Measurements from ENCODE around the gene GPR18. TPM values are rescaled to one million over a fixed set of nuclear protein-coding genes. Genes with fewer than 3 reads are reported as not detected.

GPR18 gene
- total and polyA plus RNA-seq, 2 of the 13 experiments (the other 11 are each of a cell fraction or from before 2014, with no cell fraction given) = not detected

DNA sequence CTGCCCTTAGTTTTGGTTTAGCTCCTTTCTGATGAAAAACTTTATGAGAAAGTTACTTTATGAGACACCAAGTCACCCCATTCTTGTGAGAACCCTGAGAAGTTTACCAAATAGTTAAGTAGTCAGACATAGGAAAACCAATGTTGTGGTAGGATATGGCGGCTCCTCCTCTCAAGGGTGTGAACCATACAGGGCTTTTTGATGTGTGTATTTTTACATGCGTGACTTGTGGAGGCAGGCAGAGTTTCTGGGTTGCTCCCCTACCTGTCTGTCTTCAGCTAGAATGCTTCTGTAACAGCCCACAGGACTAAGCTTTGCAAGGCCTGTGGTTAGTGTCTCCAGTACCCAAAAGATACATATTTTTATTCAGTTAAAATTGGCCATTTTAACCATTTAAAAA lies 39.2 kb downstream of the GPR18 start:
- H2AFZ ChIP-seq (ENCODE audit: low read length) = no peak overlapping the region
- peaks cover 3% of the 10 kb centered on the region for H4K20me1 ChIP-seq (ENCODE audit: insufficient read depth, low read length)
- CTCF ChIA-PET (ENCODE audit: low intra/inter-chr PET ratio, low total read pairs) = no interaction called here
- ATAC-seq (no peak), FAIRE-seq (no peak), DNase-seq (ENCODE audit: low spot score) (no peak)
- H3K36me3 ChIP-seq (replicated peaks in 1 of 2; ENCODE audit: control insufficient read depth in 1 of 2, insufficient read depth in 2 of 2, low read length in 2 of 2) = peaks cover 0 to 11% of the 10 kb centered on the region in 2 experiments; a peak in 3 of 5 replicates
- BruUV-seq (replicated peaks) = no TSS peak
- H3K4me3 ChIP-seq (replicated peaks in 1 of 3; ENCODE audit: insufficient read depth in 1 of 3, low read depth in 2 of 3, low read length in 3 of 3) = no peak overlapping the region
- H3K4me1 ChIP-seq (ENCODE audit: insufficient read depth, low read length) = no peaks in the 10 kb centered on the region
- no peak overlapping the region for H3K4me2 ChIP-seq (ENCODE audit: low read depth, low read length)
- in situ Hi-C loops (cut with HindIII; ENCODE audit: extremely low pct_ligation_motif_present, low pct_unique_long_range_greater_than_20kb) = no loop called here
- no peak overlapping the region for H3K27ac ChIP-seq (ENCODE audit: extremely low read length, insufficient read depth, low read length)
- WGBS (ENCODE audit: low lambda C conversion rate) = 95% methylated on average over 2 of the region's 2 CpGs
- H3K9ac ChIP-seq (ENCODE audit: insufficient read depth, low read depth, low read length) = no peak overlapping the region
- no peaks in the 10 kb centered on the region for H3K9me3 ChIP-seq (ENCODE audit: low read length)
- H3K79me2 ChIP-seq (ENCODE audit: insufficient read depth, low read length) = peaks cover 87% of the 10 kb centered on the region
- POLR2A ChIA-PET = interaction anchor here (1.1 kb wide), 1 partner anchor 17 kb away, joined by 4 read pairs; no protein-coding TSS in a partner anchor
- intact Hi-C loops (cut with micrococcal nuclease; ENCODE audit: unreplicated experiment) = no loop called here
- no peak for TF ChIP-seq FLYWCH1 (CRISPR knock-in tag; IDR thresholded peaks at IDR 0.05)
- TF ChIP-seq MAZ (IDR thresholded peaks at IDR 0.05; ENCODE audit: borderline replicate concordance, low read depth, low read length) = no peak
- TF ChIP-seq MAZ (CRISPR knock-in tag; IDR thresholded peaks at IDR 0.05; ENCODE audit: low read depth) = no peak
- TF ChIP-seq SIN3A (IDR thresholded peaks at IDR 0.05; ENCODE audit: borderline replicate concordance, low read depth, low read length) = no peak
- no peak for TF ChIP-seq SRSF4 (IDR thresholded peaks at IDR 0.05; ENCODE audit: low read depth, low read length, poor library complexity, severe bottlenecking)
- H3K27me3 ChIP-seq (ENCODE audit: control insufficient read depth in 1 of 2, insufficient read depth in 2 of 2, low read length in 2 of 2) = no peaks in the 10 kb centered on the region

DNA sequence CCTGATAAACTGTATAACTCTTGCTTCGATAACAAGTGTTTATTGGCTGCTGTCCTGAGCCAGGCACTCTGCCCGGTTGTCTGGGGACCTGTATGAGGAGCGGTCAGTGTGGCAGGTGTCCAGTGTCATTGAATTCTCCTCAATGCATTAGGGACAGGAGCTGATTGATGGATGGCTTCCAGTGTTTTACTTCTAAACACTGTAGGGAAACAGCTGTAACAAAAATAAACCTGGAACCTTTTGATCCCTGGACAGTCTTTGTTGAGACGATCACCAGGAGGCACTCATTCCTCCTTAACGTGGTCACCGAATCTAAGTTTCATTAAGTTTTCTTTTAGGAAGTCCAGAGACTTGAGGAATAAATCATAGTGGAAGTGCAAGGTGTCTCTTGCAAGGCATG lies 39.6 kb downstream of the GPR18 start:
- Histone ChIP-seq H3K27me3 (ENCODE audit: control insufficient read depth in 1 of 2, insufficient read depth in 2 of 2, low read length in 2 of 2) (no peaks in the 10 kb centered on the region), H3K9me3 (ENCODE audit: low read length) (no peaks in the 10 kb centered on the region), H2AFZ (ENCODE audit: low read length) (no peak overlapping the region), H3K4me3 (replicated peaks in 1 of 3; ENCODE audit: insufficient read depth in 1 of 3, low read depth in 2 of 3, low read length in 3 of 3) (no peak overlapping the region), H3K79me2 (ENCODE audit: insufficient read depth, low read length) (peaks cover 83% of the 10 kb centered on the region), H3K4me1 (ENCODE audit: insufficient read depth, low read length) (no peaks in the 10 kb centered on the region), H3K27ac (ENCODE audit: extremely low read length, insufficient read depth, low read length) (no peak overlapping the region), H3K4me2 (ENCODE audit: low read depth, low read length) (no peak overlapping the region), H4K20me1 (ENCODE audit: insufficient read depth, low read length) (peaks cover 3% of the 10 kb centered on the region), H3K36me3 (replicated peaks in 1 of 2; ENCODE audit: control insufficient read depth in 1 of 2, insufficient read depth in 2 of 2, low read length in 2 of 2) (peaks cover 0 to 11% of the 10 kb centered on the region in 2 experiments; a peak in 3 of 5 replicates), H3K9ac (ENCODE audit: insufficient read depth, low read depth, low read length) (no peak overlapping the region)
- DNase-seq (ENCODE audit: low spot score) (no peak), ATAC-seq (no peak), FAIRE-seq (no peak)
- 93% methylated on average over 6 of the region's 6 CpGs for WGBS (ENCODE audit: low lambda C conversion rate)
- in situ Hi-C loops (cut with HindIII; ENCODE audit: extremely low pct_ligation_motif_present, low pct_unique_long_range_greater_than_20kb) = no loop called here
- BruUV-seq (replicated peaks) = no TSS peak
- POLR2A ChIA-PET = interaction anchor here (1.1 kb wide), 1 partner anchor 17 kb away, joined by 4 read pairs; no protein-coding TSS in a partner anchor
- CTCF ChIA-PET (ENCODE audit: low intra/inter-chr PET ratio, low total read pairs) = no interaction called here
- intact Hi-C loops (cut with micrococcal nuclease; ENCODE audit: unreplicated experiment) = no loop called here
- TF ChIP-seq CEBPG (CRISPR knock-in tag; IDR thresholded peaks at IDR 0.05) (no peak), ZNF207 (IDR thresholded peaks at IDR 0.05; ENCODE audit: borderline replicate concordance) (no peak), KDM4B (CRISPR knock-in tag; IDR thresholded peaks at IDR 0.05) (no peak), SMARCC2 (IDR thresholded peaks at IDR 0.05) (no peak), ARNT2 (CRISPR knock-in tag; IDR thresholded peaks at IDR 0.05; ENCODE audit: low read depth) (no peak), ZNF350 (CRISPR knock-in tag; IDR thresholded peaks at IDR 0.05; ENCODE audit: borderline replicate concordance, low read depth) (no peak), ZNF674 (CRISPR knock-in tag; IDR thresholded peaks at IDR 0.05; ENCODE audit: low read depth) (no peak), ZNF878 (CRISPR knock-in tag; IDR thresholded peaks at IDR 0.05) (no peak), ZNF629 (CRISPR knock-in tag; conservative IDR thresholded peaks at IDR 0.05) (no peak), YY1 (IDR thresholded peaks at IDR 0.05; ENCODE audit: insufficient read depth, insufficient replicate concordance, low read depth, low read length) (no peak), TOE1 (CRISPR knock-in tag; IDR thresholded peaks at IDR 0.05) (no peak), ZNF510 (CRISPR knock-in tag; IDR thresholded peaks at IDR 0.05; ENCODE audit: low read depth) (no peak), XRCC5 (optimal IDR thresholded peaks at IDR 0.05; ENCODE audit: low read length) (no peak), SSRP1 (CRISPR knock-in tag; IDR thresholded peaks at IDR 0.05) (no peak)
- TF ChIP-seq, protein P1, sequence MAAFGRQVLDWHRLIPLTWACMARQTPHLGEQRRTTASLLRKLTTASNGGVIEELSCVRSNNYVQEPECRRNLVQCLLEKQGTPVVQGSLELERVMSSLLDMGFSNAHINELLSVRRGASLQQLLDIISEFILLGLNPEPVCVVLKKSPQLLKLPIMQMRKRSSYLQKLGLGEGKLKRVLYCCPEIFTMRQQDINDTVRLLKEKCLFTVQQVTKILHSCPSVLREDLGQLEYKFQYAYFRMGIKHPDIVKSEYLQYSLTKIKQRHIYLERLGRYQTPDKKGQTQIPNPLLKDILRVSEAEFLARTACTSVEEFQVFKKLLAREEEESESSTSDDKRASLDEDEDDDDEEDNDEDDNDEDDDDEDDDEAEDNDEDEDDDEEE (CRISPR knock-in tag; IDR thresholded peaks at IDR 0.05) = no peak
